HG03108 (cell line): ENCODE measurements around the gene AP2A2.
"Not testable (repeated sequence)": the region's sequence is repeated elsewhere in the genome, so short reads cannot be mapped to it uniquely, and the experiment has no call there.

Experiments
- ATAC-seq: cut with Tn5 transposase; IDR thresholded peaks from one replicate; pipeline ENCODE4 v1.9.1; 2021; ENCODE audit warnings: moderate library complexity; ENCODE audit not compliant: unreplicated experiment

The AP2A2 gene

GRCh38 chr11:972523-973211 is 47.0 kb downstream of the AP2A2 start:
- ATAC-seq: no peak

GRCh38 chr11:973237-973636 is 47.6 kb downstream of the AP2A2 start:
- ATAC-seq: no peak

GRCh38 chr11:975376-975775 is 49.7 kb downstream of the AP2A2 start:
- not testable (repeated sequence) for ATAC-seq

GRCh38 chr11:975827-976226 is 50.2 kb downstream of the AP2A2 start:
- no peak for ATAC-seq

- no peak for ATAC-seq
These were observed 50.9 kb downstream of the AP2A2 start for GRCh38 chr11:976431-977160.

GRCh38 chr11:977830-978720 is 52.4 kb downstream of the AP2A2 start:
- ATAC-seq: no peak

GRCh38 chr11:978781-979180 is 53.1 kb downstream of the AP2A2 start:
- no peak for ATAC-seq

GRCh38 chr11:980438-981357 is 55.0 kb downstream of the AP2A2 start:
- no peak for ATAC-seq

GRCh38 chr11:981764-982163 is 56.1 kb downstream of the AP2A2 start:
- no peak for ATAC-seq

GRCh38 chr11:984546-984945 is 58.9 kb downstream of the AP2A2 start:
- ATAC-seq: no peak

GRCh38 chr11:985406-985805 is 59.7 kb downstream of the AP2A2 start:
- ATAC-seq: no peak

GRCh38 chr11:985848-986247 is 60.2 kb downstream of the AP2A2 start:
- no peak for ATAC-seq

GRCh38 chr11:986270-986951 is 60.7 kb downstream of the AP2A2 start:
- ATAC-seq: no peak

GRCh38 chr11:986952-987305 is 61.3 kb downstream of the AP2A2 start:
- ATAC-seq: no peak

- ATAC-seq: no peak
These were observed 62.0 kb downstream of the AP2A2 start for GRCh38 chr11:987671-988070.

- ATAC-seq: no peak
These were observed 64.4 kb downstream of the AP2A2 start for GRCh38 chr11:990101-990500.

GRCh38 chr11:991034-991433 is 65.4 kb downstream of the AP2A2 start:
- ATAC-seq: no peak

GRCh38 chr11:991711-992307 is 66.1 kb downstream of the AP2A2 start:
- ATAC-seq: no peak

- ATAC-seq: no peak
These were observed 66.9 kb downstream of the AP2A2 start for GRCh38 chr11:992577-992976.
